Measurements from ENCODE around the gene PGBD5.

GRCh38 chr1:230401101-230401500, 25.0 kb downstream of the PGBD5 start:
- TF ChIP-seq CTCF (conservative IDR thresholded peaks at IDR 0.05 in 1 of 2, IDR thresholded peaks at IDR 0.05 in 1 of 2; ENCODE audit: low read depth in 1 of 2, low read length in 2 of 2), result no peak
- no peak for TF ChIP-seq EZH2 (IDR thresholded peaks at IDR 0.05; ENCODE audit: low read length, missing control alignments)

Measured in fibroblast of lung (primary cell).